ENCODE measurements around the gene KRT6B.

Gene KRT6B

DNA sequence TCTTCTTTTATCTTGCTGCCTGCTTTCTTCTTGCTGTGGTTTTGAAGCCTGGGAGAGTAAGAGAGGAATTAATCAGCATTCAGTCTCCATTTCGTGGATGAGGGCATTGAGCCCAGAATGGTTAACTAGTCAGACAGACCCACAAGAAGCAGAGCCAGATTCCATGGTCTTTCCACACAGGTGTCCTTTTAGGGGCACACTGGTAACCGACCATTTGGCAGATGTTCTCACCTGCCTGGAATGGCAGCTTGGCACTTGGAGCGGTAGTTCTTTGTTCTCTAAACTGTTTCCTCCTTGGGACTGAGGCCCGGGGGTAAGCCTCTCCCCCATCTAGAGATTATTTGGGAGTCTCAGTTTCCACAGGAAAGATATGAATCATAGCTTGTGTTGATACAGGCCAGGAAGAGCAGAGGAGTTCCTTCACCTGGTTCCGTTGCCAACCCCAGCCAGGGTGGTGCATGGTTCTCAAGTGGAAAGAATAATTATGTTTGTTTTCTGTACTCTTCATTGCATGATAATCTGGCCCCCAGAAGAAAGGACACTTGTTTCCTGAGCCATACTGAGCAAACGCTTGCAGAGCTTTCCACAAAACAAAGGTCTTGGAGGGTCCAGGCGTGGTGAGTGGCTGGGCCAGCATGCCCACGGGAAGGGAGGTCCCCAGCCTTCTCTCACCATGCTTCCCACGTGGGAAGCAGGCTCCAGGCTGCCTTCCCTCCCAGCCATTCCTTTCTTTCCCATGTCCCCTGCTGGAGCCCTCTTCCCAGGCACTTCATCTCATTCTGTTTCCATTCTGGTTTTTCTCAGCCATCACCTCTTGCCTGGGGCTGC, 15.7 kb downstream of the KRT6B start:
- H3K27ac Mint-ChIP-seq = no peak overlapping the region
- H3K9me3 Mint-ChIP-seq = no peaks in the 10 kb centered on the region
- no peaks in the 10 kb centered on the region for H3K36me3 Mint-ChIP-seq (ENCODE audit: low read depth)
- TF ChIP-seq, protein P1, sequence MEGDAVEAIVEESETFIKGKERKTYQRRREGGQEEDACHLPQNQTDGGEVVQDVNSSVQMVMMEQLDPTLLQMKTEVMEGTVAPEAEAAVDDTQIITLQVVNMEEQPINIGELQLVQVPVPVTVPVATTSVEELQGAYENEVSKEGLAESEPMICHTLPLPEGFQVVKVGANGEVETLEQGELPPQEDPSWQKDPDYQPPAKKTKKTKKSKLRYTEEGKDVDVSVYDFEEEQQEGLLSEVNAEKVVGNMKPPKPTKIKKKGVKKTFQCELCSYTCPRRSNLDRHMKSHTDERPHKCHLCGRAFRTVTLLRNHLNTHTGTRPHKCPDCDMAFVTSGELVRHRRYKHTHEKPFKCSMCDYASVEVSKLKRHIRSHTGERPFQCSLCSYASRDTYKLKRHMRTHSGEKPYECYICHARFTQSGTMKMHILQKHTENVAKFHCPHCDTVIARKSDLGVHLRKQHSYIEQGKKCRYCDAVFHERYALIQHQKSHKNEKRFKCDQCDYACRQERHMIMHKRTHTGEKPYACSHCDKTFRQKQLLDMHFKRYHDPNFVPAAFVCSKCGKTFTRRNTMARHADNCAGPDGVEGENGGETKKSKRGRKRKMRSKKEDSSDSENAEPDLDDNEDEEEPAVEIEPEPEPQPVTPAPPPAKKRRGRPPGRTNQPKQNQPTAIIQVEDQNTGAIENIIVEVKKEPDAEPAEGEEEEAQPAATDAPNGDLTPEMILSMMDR (IDR thresholded peaks at IDR 0.05; ENCODE audit: unreplicated experiment in 3 of 3) = no peak
- H3K4me1 Mint-ChIP-seq = no peaks in the 10 kb centered on the region
- peaks cover 32% of the 10 kb centered on the region for H3K27me3 Mint-ChIP-seq (ENCODE audit: low read depth)
- no peak overlapping the region for H3K4me3 Mint-ChIP-seq

DNA sequence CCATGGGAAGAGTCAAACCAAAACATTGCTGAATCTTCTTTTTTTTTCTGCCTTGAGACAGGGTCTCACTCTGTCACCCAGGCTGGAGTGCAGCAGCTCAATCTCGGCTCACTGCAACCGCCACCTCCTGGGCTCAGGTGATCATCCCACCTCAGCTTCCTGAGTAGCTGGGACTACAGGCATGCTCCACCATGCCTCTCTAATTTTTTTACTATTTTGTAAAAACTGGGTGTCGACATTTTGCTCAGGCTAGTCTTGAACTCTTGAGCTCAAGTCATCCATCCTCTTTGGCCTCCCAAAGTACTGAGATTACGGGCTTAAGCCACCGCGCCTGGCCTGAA, 16.3 kb downstream of the KRT6B start:
- H3K27ac Mint-ChIP-seq = no peak overlapping the region
- no peaks in the 10 kb centered on the region for H3K36me3 Mint-ChIP-seq (ENCODE audit: low read depth)
- no peak overlapping the region for H3K4me3 Mint-ChIP-seq
- peaks cover 35% of the 10 kb centered on the region for H3K27me3 Mint-ChIP-seq (ENCODE audit: low read depth)
- no peaks in the 10 kb centered on the region for H3K4me1 Mint-ChIP-seq
- no peaks in the 10 kb centered on the region for H3K9me3 Mint-ChIP-seq
- TF ChIP-seq, protein P1 (IDR thresholded peaks at IDR 0.05; ENCODE audit: unreplicated experiment in 3 of 3) = no peak

- H3K27ac Mint-ChIP-seq = no peak overlapping the region
- H3K4me3 Mint-ChIP-seq = no peak overlapping the region
- peaks cover 42% of the 10 kb centered on the region for H3K27me3 Mint-ChIP-seq (ENCODE audit: low read depth)
- H3K36me3 Mint-ChIP-seq (ENCODE audit: low read depth) = no peaks in the 10 kb centered on the region
- TF ChIP-seq, protein P1 (IDR thresholded peaks at IDR 0.05; ENCODE audit: unreplicated experiment in 3 of 3) = no peak
- H3K9me3 Mint-ChIP-seq = no peaks in the 10 kb centered on the region
- H3K4me1 Mint-ChIP-seq = no peaks in the 10 kb centered on the region
Observed at GRCh38 chr12:52434760-52435530, 17.0 kb downstream of the KRT6B start.

DNA sequence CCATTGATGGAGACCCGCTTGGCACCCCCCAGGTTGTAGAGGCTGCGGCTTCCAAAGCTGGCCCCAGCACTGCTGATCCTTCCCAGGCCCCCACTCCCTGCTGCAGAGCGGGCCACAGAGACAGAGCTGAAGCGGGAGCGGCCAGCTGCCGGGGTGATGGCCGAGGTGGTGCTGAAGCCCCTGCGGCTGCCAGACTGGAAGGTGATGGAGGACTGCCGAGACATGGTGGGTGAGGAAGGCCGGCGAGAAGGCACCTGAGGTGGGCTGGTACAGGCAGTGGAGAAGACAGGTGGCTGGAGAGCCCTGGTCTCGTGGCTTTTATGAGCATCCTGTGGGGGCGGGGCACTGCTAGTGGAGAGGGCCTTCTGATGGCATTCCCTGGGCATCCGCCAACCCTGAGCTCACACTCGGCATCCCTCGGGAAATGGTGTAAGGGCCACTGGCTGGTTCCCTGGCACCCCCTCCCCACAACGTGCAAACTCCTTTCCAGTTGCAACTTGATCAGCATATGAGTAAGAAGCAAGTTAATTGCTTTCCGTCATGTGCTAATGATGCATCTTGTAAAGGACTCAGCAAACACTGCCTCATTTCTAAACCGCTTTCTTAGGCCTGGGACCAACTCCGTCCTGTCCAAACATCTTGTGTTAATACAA, 17.7 kb downstream of the KRT6B start, which contains the start of gene KRT75:
KRT75 (minus strand) TSS at position 291 of the 653 bp plus-strand sequence; CDS start at position 224, 67 bp downstream.
- H3K27ac Mint-ChIP-seq = no peak within 1 kb of the TSS
- no peaks in the 10 kb centered on the region for H3K36me3 Mint-ChIP-seq (ENCODE audit: low read depth)
- TF ChIP-seq, protein P1 (IDR thresholded peaks at IDR 0.05; ENCODE audit: unreplicated experiment in 3 of 3) = no peak
- H3K4me3 Mint-ChIP-seq = no peak within 1 kb of the TSS
- no peaks in the 10 kb centered on the region for H3K4me1 Mint-ChIP-seq
- no peaks in the 10 kb centered on the region for H3K9me3 Mint-ChIP-seq
- peaks cover 48% of the 10 kb centered on the region for H3K27me3 Mint-ChIP-seq (ENCODE audit: low read depth)

DNA sequence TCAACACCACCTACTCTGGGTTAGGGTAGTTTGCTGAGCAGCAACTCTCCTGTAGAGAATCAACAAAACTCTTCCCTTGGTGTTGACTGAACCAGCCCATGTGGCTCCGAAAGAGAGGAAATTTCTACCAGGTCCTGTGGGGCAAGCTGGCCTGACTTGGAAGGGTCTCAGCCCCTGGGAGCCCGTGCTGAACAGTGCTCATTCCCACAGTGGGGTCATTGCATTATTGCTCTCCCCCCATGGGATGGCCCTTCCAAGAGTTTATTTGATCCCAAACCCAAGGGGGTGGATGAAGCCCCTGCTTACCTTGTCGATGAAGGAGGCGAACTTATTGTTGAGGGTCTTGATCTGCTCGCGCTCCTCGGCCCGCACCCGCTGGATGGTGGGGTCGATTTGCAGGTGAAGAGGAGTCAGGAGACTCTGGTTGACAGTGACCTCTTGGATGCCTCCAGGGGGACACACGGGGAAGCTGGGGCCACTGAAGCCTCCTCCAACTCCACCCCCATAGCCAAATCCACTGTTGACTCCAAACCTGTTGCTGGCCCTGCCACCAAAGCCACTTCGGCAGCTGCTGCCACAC, 18.4 kb downstream of the KRT6B start:
- Mint-ChIP-seq H3K27me3 (ENCODE audit: low read depth) (peaks cover 54% of the 10 kb centered on the region), H3K4me3 (no peak overlapping the region), H3K9me3 (no peaks in the 10 kb centered on the region), H3K36me3 (ENCODE audit: low read depth) (no peaks in the 10 kb centered on the region), H3K27ac (no peak overlapping the region), H3K4me1 (no peaks in the 10 kb centered on the region)
- TF ChIP-seq, protein P1 (IDR thresholded peaks at IDR 0.05; ENCODE audit: unreplicated experiment in 3 of 3) = no peak

Data from nephron (organoid).